Esophagus muscularis mucosa (tissue), 4 donors: Measurements from ENCODE around the gene AADACL4. TPM values are rescaled to one million over a fixed set of nuclear protein-coding genes. Genes with fewer than 3 reads are reported as not detected.
A peak's percentile ranks its signal among the peaks of the same experiment; 100 is the strongest.

Experiments used
- DNase-seq: peaks from one replicate; pipeline ENCODE4 v3.0.0-alpha.2; 2017; ENCODE audit errors: extremely low spot score
- H3K27ac ChIP-seq, 4 donors: fragments of 200-600 bp; sonication (generic); replicated peaks in 1 of 4; 1 replicate in 3 of 4; 2 replicates in 1 of 4; pipeline ENCODE4 v1.5.1; 2016 to 2019; ENCODE audit warnings: mild to moderate bottlenecking in 1 of 4
- H3K27me3 ChIP-seq, 4 donors: fragments of 200-600 bp; sonication (generic); one replicate each; pipeline versions ENCODE4 v1.5.1 to v1.6.0; 2016 to 2019
- H3K36me3 ChIP-seq, 4 donors: fragments of 200-600 bp; sonication (generic); one replicate each; pipeline ENCODE4 v1.5.1; 2016 to 2019
- H3K4me1 ChIP-seq, 4 donors: fragments of 200-600 bp; sonication (generic); one replicate each; pipeline ENCODE4 v1.5.1; 2016 to 2019
- H3K4me3 ChIP-seq, 4 donors: fragments of 200-600 bp; sonication (generic); 1 replicate in 2 of 4; 2 replicates in 2 of 4; pipeline ENCODE4 v1.5.1; 2016 to 2019; ENCODE audit warnings: mild to moderate bottlenecking in 4 of 4, moderate library complexity in 1 of 4
- H3K9me3 ChIP-seq, 4 donors: fragments of 200-600 bp; sonication (generic); 1 replicate in 3 of 4; 2 replicates in 1 of 4; pipeline ENCODE4 v1.5.1; 2016 to 2019
- CTCF ChIP-seq, 3 experiments: fragments of 200-600 bp in 2 of 3; fragments of 450-650 bp in 1 of 3; sonication (generic) in 2 of 3; IDR thresholded peaks; one replicate each; pipeline ENCODE4 v1.5.1; 2017 to 2019; ENCODE audit warnings: antibody characterized with exemption in 3 of 3, mild to moderate bottlenecking in 2 of 3, moderate library complexity in 1 of 3
- EP300 ChIP-seq: sonication (generic); formaldehyde crosslinking; IDR thresholded peaks from one replicate; pipeline ENCODE4 v1.6.1; 2017; ENCODE audit warnings: antibody characterized with exemption
- POLR2A ChIP-seq: fragments of 450-650 bp; IDR thresholded peaks from one replicate; pipeline ENCODE4 v1.6.1; 2017; ENCODE audit warnings: antibody characterized with exemption, moderate library complexity, mild to moderate bottlenecking, low read depth
- POLR2AphosphoS5 ChIP-seq, 2 donors: sonication (generic); formaldehyde crosslinking; IDR thresholded peaks; one replicate each; pipeline ENCODE4 v1.6.1; 2017; ENCODE audit warnings: antibody characterized with exemption in 2 of 2
- WGBS: methylation state at CpG from one replicate; pipeline ENCODE4 v1.1.5; 2018; 5-methylcytosine and 5-hydroxymethylcytosine counted together
- intact Hi-C: fragments of 100-400 bp; cut with DNase I; formaldehyde crosslinking; loops from one replicate; pipeline ENCODE4 v1.15.1; 2023
- total RNA-seq, 4 donors: library from RNA; depleted of rRNA; stranded (reverse); fragments of >200 nt; gene quantifications; one replicate each; pipeline versions ENCODE4 v1.1.0 to v1.2.1, GENCODE V29; 2016

The AADACL4 gene
- total RNA-seq, 4 donors from 2014 or later, result not detected

DNA sequence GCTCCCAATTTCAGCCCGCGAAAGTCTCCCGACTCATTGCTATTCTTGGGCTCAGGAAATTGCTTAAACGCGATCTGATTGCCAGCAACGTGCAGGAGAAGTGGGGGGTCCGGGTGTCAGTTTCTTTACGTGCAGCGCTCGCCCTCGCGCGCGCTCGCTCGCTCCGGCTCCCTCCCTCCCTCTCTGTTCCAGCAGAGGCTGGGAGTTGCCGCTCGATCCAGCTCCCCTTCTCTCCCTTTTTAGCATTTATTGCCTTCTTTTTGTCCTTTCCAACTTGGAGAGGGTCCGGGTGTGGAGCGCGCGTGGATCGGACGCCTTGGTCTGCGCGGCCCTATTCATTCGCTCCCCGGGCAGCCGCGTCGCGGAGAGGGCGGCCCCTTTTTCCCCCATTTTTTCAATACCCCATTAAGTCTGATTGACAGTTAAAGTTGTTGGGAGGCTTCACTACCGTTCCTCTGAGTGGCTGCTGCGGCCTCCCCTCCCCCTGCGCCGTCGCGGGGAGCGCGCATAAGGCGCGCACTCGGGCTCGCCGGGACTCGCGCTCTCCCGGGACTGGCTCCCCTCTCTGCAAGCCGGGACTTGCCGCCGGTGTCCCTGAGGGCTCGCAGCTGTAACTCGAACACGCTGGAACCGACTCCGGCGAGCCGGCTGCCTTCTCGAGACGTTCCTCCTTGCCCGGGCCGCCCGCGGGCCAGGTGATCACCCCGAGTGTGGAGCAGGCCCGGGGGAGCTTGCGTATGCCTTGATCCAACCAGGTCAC, 25.8 kb upstream of the AADACL4 start, which contains the start of gene DHRS3:
Gene DHRS3 (minus strand): TSS at position 310 of the 760 bp plus-strand sequence. CDS start 862 bp downstream, outside the sequence.
- H3K9me3 ChIP-seq, result no peaks in the 10 kb centered on the region

DNA sequence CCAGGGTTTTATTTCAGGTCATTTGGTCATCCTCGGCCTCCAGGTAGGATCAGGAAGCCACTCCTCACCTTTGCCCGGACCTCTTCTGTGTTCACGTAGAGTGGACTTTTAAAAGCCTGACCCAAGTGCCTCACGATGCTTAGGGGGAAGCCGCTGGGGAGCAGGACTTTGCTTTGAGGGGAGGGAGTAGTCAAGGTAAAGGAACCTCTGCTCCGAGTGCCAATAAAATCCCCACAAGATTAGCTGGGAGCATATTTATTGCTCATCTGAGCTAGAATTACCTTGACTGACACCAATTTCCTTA, 25.3 kb upstream of the AADACL4 start:
- no peaks in the 10 kb centered on the region for H3K9me3 ChIP-seq
- peak overlapping the region; percentile 71 to 97 (median 77) for H3K4me3 ChIP-seq
- peaks cover 54 to 75% (median 71%) of the 10 kb centered on the region in 4 donors for H3K4me1 ChIP-seq
- DNase-seq, result no peak
- no peaks in the 10 kb centered on the region for H3K27me3 ChIP-seq
- 0% methylated on average over 6 of the region's 6 CpGs for WGBS
- H3K27ac ChIP-seq, result peak overlapping the region; percentile 91 to 98 (median 95)
- intact Hi-C loops, result loop anchor here (5.0 kb wide), 2 partner anchors 76 to 211 kb away; no protein-coding TSS in a partner anchor
- no peak for TF ChIP-seq CTCF (IDR thresholded peaks at IDR 0.05)
- no peak for TF ChIP-seq POLR2AphosphoS5 (IDR thresholded peaks at IDR 0.05)
- TF ChIP-seq EP300, result no peak
- TF ChIP-seq POLR2A, result no peak
- H3K36me3 ChIP-seq, result no peaks in the 10 kb centered on the region

More for the DNA sequence above, 25.8 kb upstream of the AADACL4 start, which contains the start of gene DHRS3:
- Histone ChIP-seq H3K36me3 (peaks cover 0 to 4% (median 2%) of the 10 kb centered on the region in 4 donors), H3K4me1 (peaks cover 52 to 75% (median 71%) of the 10 kb centered on the region in 4 donors), H3K27ac (peak within 1 kb of the TSS; percentile 91 to 98 (median 95)), H3K27me3 (no peaks in the 10 kb centered on the region), H3K4me3 (peak within 1 kb of the TSS; percentile 71 to 97 (median 77))
- WGBS, result 3% methylated on average over 40 of the region's 69 CpGs
- peak; percentile 96 for DNase-seq
- peak; percentile 90 to 98 for TF ChIP-seq POLR2AphosphoS5 (IDR thresholded peaks at IDR 0.05)
- TF ChIP-seq CTCF (IDR thresholded peaks at IDR 0.05), result no peak
- peak; percentile 62 for TF ChIP-seq POLR2A
- no peak for TF ChIP-seq EP300
- intact Hi-C loops, result loop anchor here (2.0 to 5.0 kb wide), 3 partner anchors 17 to 211 kb away; no protein-coding TSS in a partner anchor

- Histone ChIP-seq H3K27ac (peak overlapping the region; percentile 91 to 98 (median 95)), H3K4me3 (peak overlapping the region; percentile 71 to 97 (median 77)), H3K9me3 (no peaks in the 10 kb centered on the region), H3K4me1 (peaks cover 49 to 71% (median 68%) of the 10 kb centered on the region in 4 donors), H3K27me3 (no peaks in the 10 kb centered on the region), H3K36me3 (no peaks in the 10 kb centered on the region)
- TF ChIP-seq POLR2AphosphoS5 (IDR thresholded peaks at IDR 0.05) (peak; percentile 87 to 92), POLR2A (peak; percentile 35), CTCF (IDR thresholded peaks at IDR 0.05) (no peak), EP300 (no peak)
- peak; percentile 95 for DNase-seq
- 10% methylated on average over 12 of the region's 30 CpGs for WGBS
- intact Hi-C loops, result loop anchor here (1.0 to 5.0 kb wide), 3 partner anchors 77 to 304 kb away; no protein-coding TSS in a partner anchor
Observed at GRCh38 chr1:12618965-12619791, 24.7 kb upstream of the AADACL4 start.

DNA sequence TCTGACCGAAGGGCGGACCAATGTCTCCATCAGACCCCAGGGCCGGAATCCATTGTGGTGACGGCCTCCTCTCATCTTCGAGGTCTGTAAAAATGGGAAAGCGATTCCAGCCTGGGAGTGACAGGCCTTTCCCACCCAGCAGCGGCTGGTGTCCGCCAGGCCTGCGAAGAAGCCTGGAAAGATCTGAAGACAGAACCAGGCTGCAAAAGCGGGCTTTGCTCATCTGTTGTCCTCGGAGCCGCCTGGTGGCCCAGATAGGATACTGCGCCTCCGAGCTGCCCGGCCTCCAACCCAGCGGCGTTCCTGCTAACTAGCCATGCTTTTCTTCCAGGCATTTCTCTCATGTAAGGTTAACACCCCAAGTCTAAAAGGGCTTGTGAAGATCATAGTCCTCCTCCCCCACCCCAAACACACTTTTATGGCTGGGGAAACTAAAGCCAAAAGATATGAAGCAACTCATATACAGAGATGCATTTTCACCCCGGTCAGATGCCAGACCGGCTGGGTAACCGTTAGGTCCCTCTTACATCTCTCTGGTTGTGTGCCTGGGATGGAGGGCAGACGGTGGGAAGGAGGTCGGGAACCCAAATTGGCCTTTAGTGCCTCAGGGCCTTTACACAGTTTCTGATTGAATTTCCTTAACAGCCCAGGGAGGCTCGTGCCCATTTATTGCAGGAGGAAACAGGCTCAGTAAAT, 23.9 kb upstream of the AADACL4 start:
- peak; percentile 96 for DNase-seq

More for the DNA sequence above, 23.9 kb upstream of the AADACL4 start:
- Histone ChIP-seq H3K27me3 (no peaks in the 10 kb centered on the region), H3K4me3 (peak overlapping the region; percentile 71 to 97 (median 77)), H3K36me3 (no peaks in the 10 kb centered on the region), H3K9me3 (no peaks in the 10 kb centered on the region), H3K4me1 (peaks cover 41 to 63% (median 60%) of the 10 kb centered on the region in 4 donors), H3K27ac (peak overlapping the region; percentile 91 to 98 (median 95))
- intact Hi-C loops, result loop anchor here (1.0 to 5.0 kb wide), 4 partner anchors 39 to 305 kb away; no protein-coding TSS in a partner anchor
- no peak for TF ChIP-seq POLR2A
- TF ChIP-seq CTCF (IDR thresholded peaks at IDR 0.05), result peak; percentile 98 to 99 (median 99)
- TF ChIP-seq EP300, result no peak
- peak; percentile 75 to 81 for TF ChIP-seq POLR2AphosphoS5 (IDR thresholded peaks at IDR 0.05)
- 15% methylated on average over 18 of the region's 23 CpGs for WGBS
